B cell (primary cell): Measurements from ENCODE around the gene BCL2L13. TPM values are rescaled to one million over a fixed set of nuclear protein-coding genes. Genes with fewer than 3 reads are reported as not detected.

Experiments
- ATAC-seq: fragments of 200-7000 bp; cut with Tn5 transposase; one replicate; pipeline ENCODE4 v1.10.0; 2021; ENCODE audit warnings: low read depth, mild to moderate bottlenecking, moderate number of reproducible peaks, moderate library complexity
- CTCF ChIA-PET: fragments of 350-600 bp; sonication (Branson Sonifier 250); formaldehyde crosslinking; loops from one replicate; lab custom pipeline; 2021; ENCODE audit warnings: antibody characterized with exemption, inconsistent platforms; lab: Charles Lee
- POLR2A ChIA-PET: fragments of 350-600 bp; sonication (Branson Sonifier 250); formaldehyde crosslinking; loops from one replicate; lab custom pipeline; 2021; ENCODE audit warnings: antibody characterized with exemption; lab: Charles Lee
- DNase-seq: peaks from one replicate; pipeline ENCODE4 v3.0.0; 2013
- H2AFZ ChIP-seq: 2 replicates; pipeline ENCODE4 v1.6.1; 2012; ENCODE audit warnings: mild to moderate bottlenecking, low read depth, low read length; ENCODE audit not compliant: insufficient read depth, poor library complexity, severe bottlenecking
- H3K27ac ChIP-seq, 2 donors: 1 replicate in 1 of 2; 2 replicates in 1 of 2; pipeline ENCODE4 v1.5.1; 2012 to 2013; ENCODE audit warnings: low read length in 2 of 2, mild to moderate bottlenecking in 2 of 2, moderate library complexity in 1 of 2
- H3K27me3 ChIP-seq, 4 experiments: fragments of 200-600 bp in 1 of 4; sonication (generic) in 1 of 4; replicated peaks in 1 of 4; 1 replicate in 2 of 4; 2 replicates in 2 of 4; pipeline versions ENCODE4 v1.6.1 to v1.7.0; 2013 to 2016; ENCODE audit warnings: low read length in 3 of 4, mild to moderate bottlenecking in 2 of 4, mixed read lengths in 1 of 4, moderate library complexity in 1 of 4; ENCODE audit not compliant: insufficient read depth in 4 of 4, control insufficient read depth in 3 of 4; ENCODE audit errors: control extremely low read depth in 1 of 4
- H3K36me3 ChIP-seq, 2 experiments: replicated peaks in 1 of 2; 1 replicate in 1 of 2; 2 replicates in 1 of 2; pipeline versions ENCODE4 v1.6.1 to v1.7.1; 2013; ENCODE audit warnings: low read length in 1 of 2; ENCODE audit not compliant: insufficient read depth in 2 of 2, control insufficient read depth in 1 of 2; ENCODE audit errors: control extremely low read depth in 1 of 2, extremely low read depth in 1 of 2
- H3K4me1 ChIP-seq, 2 donors: fragments of 200-600 bp in 1 of 2; sonication (generic) in 1 of 2; 1 replicate in 1 of 2; 2 replicates in 1 of 2; pipeline versions ENCODE4 v1.5.1 to v1.6.1; 2013 to 2017; ENCODE audit warnings: low read length in 2 of 2; ENCODE audit not compliant: control insufficient read depth in 2 of 2, insufficient read depth in 2 of 2
- H3K4me2 ChIP-seq: replicated peaks from 2 replicates; pipeline ENCODE3; 2012; ENCODE audit warnings: mild to moderate bottlenecking, low read depth, low read length; ENCODE audit not compliant: poor library complexity, severe bottlenecking
- H3K4me3 ChIP-seq, 5 experiments: fragments of 200-600 bp in 1 of 5; sonication (generic) in 1 of 5; 1 replicate in 3 of 5; 2 replicates in 2 of 5; pipeline versions ENCODE4 v1.5.1 to v1.7.0; 2011 to 2016; ENCODE audit warnings: low read length in 4 of 5, mild to moderate bottlenecking in 4 of 5, low read depth in 2 of 5, control low read depth in 1 of 5, moderate library complexity in 1 of 5; ENCODE audit not compliant: insufficient read depth in 1 of 5; ENCODE audit errors: control extremely low read depth in 1 of 5, extremely low read depth in 1 of 5
- H3K79me2 ChIP-seq: fragments of 200-600 bp; sonication (generic); one replicate; pipeline ENCODE4 v1.6.0; 2016; ENCODE audit warnings: low read length; ENCODE audit not compliant: control insufficient read depth, insufficient read depth
- H3K9ac ChIP-seq: fragments of 200-600 bp; sonication (generic); 2 replicates; pipeline ENCODE4 v1.6.1; 2017; ENCODE audit warnings: mild to moderate bottlenecking, low read length, moderate library complexity
- H3K9me3 ChIP-seq, 3 donors: one replicate each; pipeline versions ENCODE4 v1.6.1 to v1.7.1; 2013; ENCODE audit warnings: low read length in 2 of 3; ENCODE audit not compliant: control insufficient read depth in 2 of 3, insufficient read depth in 1 of 3; ENCODE audit errors: control extremely low read depth in 1 of 3
- H4K20me1 ChIP-seq: 2 replicates; pipeline ENCODE4 v1.6.0; 2012; ENCODE audit warnings: mild to moderate bottlenecking, low read length; ENCODE audit not compliant: insufficient read depth, control insufficient read depth, poor library complexity, severe bottlenecking
- H3K27ac Mint-ChIP-seq: one replicate; pipeline ENCODE4 v1.8.0; 2021; ENCODE audit warnings: mixed read lengths
- H3K27me3 Mint-ChIP-seq: one replicate; pipeline ENCODE4 v1.8.0; 2021; ENCODE audit warnings: mixed read lengths
- H3K4me1 Mint-ChIP-seq: one replicate; pipeline ENCODE4 v1.8.0; 2021; ENCODE audit warnings: mixed read lengths
- H3K4me3 Mint-ChIP-seq: one replicate; pipeline ENCODE4 v1.8.0; 2021; ENCODE audit warnings: mixed read lengths
- H3K9me3 Mint-ChIP-seq: one replicate; pipeline ENCODE4 v1.8.0; 2022; ENCODE audit warnings: mixed read lengths; ENCODE audit not compliant: insufficient read depth
- EZH2 ChIP-seq: IDR thresholded peaks from 2 replicates; pipeline ENCODE4 v1.6.1; 2012; ENCODE audit warnings: borderline replicate concordance, low read depth, mild to moderate bottlenecking, moderate library complexity, low read length; ENCODE audit not compliant: insufficient read depth, poor library complexity, severe bottlenecking
- WGBS: methylation state at CpG from one replicate; pipeline ENCODE4 v1.1.5; 2013; ENCODE audit warnings: missing lambda C conversion rate; ENCODE audit not compliant: insufficient coverage; 5-methylcytosine and 5-hydroxymethylcytosine counted together
- intact Hi-C: fragments of 100-400 bp; cut with micrococcal nuclease; formaldehyde crosslinking; loops from one replicate; pipeline ENCODE4 v1.10.0; 2022
- polyA plus RNA-seq: library from polyadenylated mRNA; depleted of rRNA; stranded (reverse); fragments of >200 nt; gene quantifications from 2 replicates; pipeline ENCODE4 v1.2.3, GENCODE V29; 2012
- total RNA-seq, 2 donors: library from RNA; stranded (reverse); fragments of 120-200 nt in 1 of 2; gene quantifications; 1 replicate in 1 of 2; 2 replicates in 1 of 2; pipeline versions ENCODE4 v1.2.3 to v1.2.4, GENCODE V29; 2013 to 2022
- TF ChIP-seq, protein P1 (sequence below): fragments of 200-600 bp; IDR thresholded peaks from one replicate; pipeline ENCODE4 v1.8.0; 2022; ENCODE audit warnings: antibody characterized with exemption, mild to moderate bottlenecking

BCL2L13 gene
- total and polyA plus RNA-seq, 2 donors (not counting 1 experiment from before 2014, with no cell fraction given), result 19.2 to 29.9 TPM

DNA sequence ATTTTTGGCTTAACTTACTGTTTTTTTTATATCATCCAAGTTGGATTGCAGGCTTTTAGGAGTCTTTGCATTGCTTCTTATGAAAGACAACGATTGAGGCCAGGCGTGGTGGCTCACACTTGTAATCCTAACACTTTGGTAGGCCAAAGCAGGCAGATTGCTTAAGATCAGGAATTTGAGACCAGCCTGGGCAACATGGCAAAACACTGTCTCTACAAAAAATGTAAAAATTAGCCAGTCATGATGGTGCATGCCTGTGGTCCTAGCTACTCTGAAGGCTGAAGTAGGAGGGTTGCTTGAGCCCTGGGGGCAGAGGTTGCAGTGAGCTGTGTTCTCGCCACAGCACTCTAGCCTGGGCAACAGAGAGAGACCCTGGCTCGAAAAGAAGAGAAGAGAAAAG lies 79.2 kb downstream of the BCL2L13 start:
- TF ChIP-seq EZH2, result no peak
- TF ChIP-seq, protein P1, sequence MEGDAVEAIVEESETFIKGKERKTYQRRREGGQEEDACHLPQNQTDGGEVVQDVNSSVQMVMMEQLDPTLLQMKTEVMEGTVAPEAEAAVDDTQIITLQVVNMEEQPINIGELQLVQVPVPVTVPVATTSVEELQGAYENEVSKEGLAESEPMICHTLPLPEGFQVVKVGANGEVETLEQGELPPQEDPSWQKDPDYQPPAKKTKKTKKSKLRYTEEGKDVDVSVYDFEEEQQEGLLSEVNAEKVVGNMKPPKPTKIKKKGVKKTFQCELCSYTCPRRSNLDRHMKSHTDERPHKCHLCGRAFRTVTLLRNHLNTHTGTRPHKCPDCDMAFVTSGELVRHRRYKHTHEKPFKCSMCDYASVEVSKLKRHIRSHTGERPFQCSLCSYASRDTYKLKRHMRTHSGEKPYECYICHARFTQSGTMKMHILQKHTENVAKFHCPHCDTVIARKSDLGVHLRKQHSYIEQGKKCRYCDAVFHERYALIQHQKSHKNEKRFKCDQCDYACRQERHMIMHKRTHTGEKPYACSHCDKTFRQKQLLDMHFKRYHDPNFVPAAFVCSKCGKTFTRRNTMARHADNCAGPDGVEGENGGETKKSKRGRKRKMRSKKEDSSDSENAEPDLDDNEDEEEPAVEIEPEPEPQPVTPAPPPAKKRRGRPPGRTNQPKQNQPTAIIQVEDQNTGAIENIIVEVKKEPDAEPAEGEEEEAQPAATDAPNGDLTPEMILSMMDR, result no peak
- Histone ChIP-seq H3K4me3 (no peak overlapping the region), H2AFZ (no peak overlapping the region), H3K27me3 (no peaks in the 10 kb centered on the region), H3K79me2 (no peaks in the 10 kb centered on the region), H3K4me2 (no peak overlapping the region), H3K9ac (no peak overlapping the region), H3K4me1 (no peaks in the 10 kb centered on the region), H3K36me3 (peaks cover 3% of the 10 kb centered on the region in 2 experiments), H4K20me1 (no peaks in the 10 kb centered on the region), H3K27ac (no peak overlapping the region), H3K9me3 (no peaks in the 10 kb centered on the region)
- WGBS, result 100% methylated on average over 3 of the region's 4 CpGs
- H3K4me3 Mint-ChIP-seq, result no peak overlapping the region
- H3K27ac Mint-ChIP-seq, result no peak overlapping the region
- ChIA-PET CTCF (no interaction called here), POLR2A (no interaction called here)
- H3K27me3 Mint-ChIP-seq, result no peaks in the 10 kb centered on the region
- no peak for DNase-seq
- intact Hi-C loops, result no loop called here
- no peak for ATAC-seq
- no peaks in the 10 kb centered on the region for H3K4me1 Mint-ChIP-seq
- no peaks in the 10 kb centered on the region for H3K9me3 Mint-ChIP-seq

DNA sequence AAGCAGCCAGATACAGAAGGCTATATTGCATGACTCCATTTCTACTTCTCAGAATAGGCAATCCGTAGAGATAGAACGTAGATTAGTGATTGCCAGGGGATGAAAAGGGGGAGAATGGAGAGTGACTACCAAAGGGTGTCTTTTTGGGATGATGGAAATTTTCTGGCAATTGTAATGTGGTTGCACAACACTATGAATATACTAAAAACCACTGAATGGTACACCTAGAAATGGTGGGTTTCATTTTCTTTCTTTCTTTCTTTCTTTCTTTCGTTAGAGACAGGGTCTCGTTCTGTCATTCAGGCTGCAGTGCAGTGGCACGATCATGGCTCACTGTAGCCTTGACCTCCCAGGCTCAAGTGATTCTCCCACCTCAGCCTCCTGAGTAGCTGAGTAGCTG lies 81.4 kb downstream of the BCL2L13 start:
- Histone ChIP-seq H4K20me1 (no peaks in the 10 kb centered on the region), H3K79me2 (no peaks in the 10 kb centered on the region), H2AFZ (no peak overlapping the region), H3K9me3 (no peaks in the 10 kb centered on the region), H3K36me3 (peaks cover 3% of the 10 kb centered on the region in 2 experiments), H3K4me1 (no peaks in the 10 kb centered on the region), H3K27me3 (no peaks in the 10 kb centered on the region), H3K27ac (no peak overlapping the region), H3K4me3 (no peak overlapping the region), H3K9ac (no peak overlapping the region), H3K4me2 (no peak overlapping the region)
- no peaks in the 10 kb centered on the region for H3K27me3 Mint-ChIP-seq
- H3K4me3 Mint-ChIP-seq, result no peak overlapping the region
- DNase-seq (no peak), ATAC-seq (no peak)
- intact Hi-C loops, result no loop called here
- peaks cover 6% of the 10 kb centered on the region for H3K4me1 Mint-ChIP-seq
- CTCF ChIA-PET, result no interaction called here
- H3K27ac Mint-ChIP-seq, result no peak overlapping the region
- TF ChIP-seq EZH2, result no peak
- TF ChIP-seq, protein P1, result no peak
- WGBS, result no CpG with 5 or more reads among the region's 5 CpGs
- H3K9me3 Mint-ChIP-seq, result no peaks in the 10 kb centered on the region
- POLR2A ChIA-PET, result no interaction called here
